ENCODE results near the gene FRZB.
"Not testable (repeated sequence)": the region's sequence is repeated elsewhere in the genome, so short reads cannot be mapped to it uniquely, and the experiment has no call there.

The FRZB gene

GRCh38 chr2:182883451-182883850, 17.0 kb upstream of the FRZB start:
- in situ Hi-C loops (cut with HindIII; ENCODE audit: low sequenced_read_pairs), result no loop called here
- H3K4me3 ChIP-seq (ENCODE audit: low read depth, low read length), result no peak overlapping the region
- no peak for DNase-seq (ENCODE audit: low read depth, low spot score)
- TF ChIP-seq CTCF (IDR thresholded peaks at IDR 0.05; ENCODE audit: low read depth, low read length), result no peak

GRCh38 chr2:182880100-182880499, 13.7 kb upstream of the FRZB start:
- H3K4me3 ChIP-seq (ENCODE audit: low read depth, low read length); DNase-seq (ENCODE audit: low read depth, low spot score); in situ Hi-C loops (cut with HindIII; ENCODE audit: low sequenced_read_pairs): not testable (repeated sequence)

GRCh38 chr2:182876653-182877052, 10.2 kb upstream of the FRZB start:
- H3K4me3 ChIP-seq (ENCODE audit: low read depth, low read length); in situ Hi-C loops (cut with HindIII; ENCODE audit: low sequenced_read_pairs); DNase-seq (ENCODE audit: low read depth, low spot score): not testable (repeated sequence)

- no peak overlapping the region for H3K4me3 ChIP-seq (ENCODE audit: low read depth, low read length)
- no peak for DNase-seq (ENCODE audit: low read depth, low spot score)
- in situ Hi-C loops (cut with HindIII; ENCODE audit: low sequenced_read_pairs), result no loop called here
- peak; percentile 33 for TF ChIP-seq CTCF (IDR thresholded peaks at IDR 0.05; ENCODE audit: low read depth, low read length)
These were observed 3.8 kb upstream of the FRZB start for GRCh38 chr2:182870227-182870626.

GRCh38 chr2:182868054-182868796, 1.8 kb upstream of the FRZB start:
- no peak for DNase-seq (ENCODE audit: low read depth, low spot score)
- H3K4me3 ChIP-seq (ENCODE audit: low read depth, low read length), result no peak overlapping the region
- no peak for TF ChIP-seq CTCF (IDR thresholded peaks at IDR 0.05; ENCODE audit: low read depth, low read length)
- in situ Hi-C loops (cut with HindIII; ENCODE audit: low sequenced_read_pairs), result no loop called here

- DNase-seq (ENCODE audit: low read depth, low spot score), result no peak
- no peak for TF ChIP-seq CTCF (IDR thresholded peaks at IDR 0.05; ENCODE audit: low read depth, low read length)
- H3K4me3 ChIP-seq (ENCODE audit: low read depth, low read length), result peak overlapping the region; percentile 52
- in situ Hi-C loops (cut with HindIII; ENCODE audit: low sequenced_read_pairs), result no loop called here
These were observed 1.1 kb upstream of the FRZB start for GRCh38 chr2:182867426-182868053.

- in situ Hi-C loops (cut with HindIII; ENCODE audit: low sequenced_read_pairs), result no loop called here
- peak overlapping the region; percentile 52 for H3K4me3 ChIP-seq (ENCODE audit: low read depth, low read length)
- TF ChIP-seq CTCF (IDR thresholded peaks at IDR 0.05; ENCODE audit: low read depth, low read length), result no peak
- peak; percentile 17 for DNase-seq (ENCODE audit: low read depth, low spot score)
These were observed 359 bp downstream of the FRZB start for GRCh38 chr2:182866095-182866460.
